Esophagus squamous epithelium (tissue), 5 donors: Measurements from ENCODE around the gene C1orf232. TPM values are rescaled to one million over a fixed set of nuclear protein-coding genes. Genes with fewer than 3 reads are reported as not detected.

Source experiments
- DNase-seq: peaks from one replicate; lab custom pipeline; 2025; lab: John Stamatoyannopoulos, UW
- H3K27ac ChIP-seq, 4 donors: fragments of 200-600 bp; sonication (generic); one replicate each; pipeline ENCODE4 v1.5.1; 2016 to 2019; ENCODE audit warnings: mild to moderate bottlenecking in 1 of 4
- H3K27me3 ChIP-seq, 4 donors: fragments of 200-600 bp; sonication (generic); 1 replicate in 3 of 4; 2 replicates in 1 of 4; pipeline versions ENCODE4 v1.5.1 to v1.6.0; 2017 to 2021; ENCODE audit warnings: antibody characterized with exemption in 1 of 4
- H3K36me3 ChIP-seq, 3 donors: fragments of 200-600 bp; sonication (generic); one replicate each; pipeline ENCODE4 v1.5.1; 2016 to 2019
- H3K4me1 ChIP-seq, 3 donors: fragments of 200-600 bp; sonication (generic); one replicate each; pipeline ENCODE4 v1.5.1; 2017 to 2019
- H3K4me3 ChIP-seq, 4 donors: fragments of 200-600 bp; sonication (generic); 1 replicate in 3 of 4; 2 replicates in 1 of 4; pipeline ENCODE4 v1.5.1; 2016 to 2019; ENCODE audit warnings: mild to moderate bottlenecking in 2 of 4, moderate library complexity in 1 of 4
- H3K9me3 ChIP-seq, 3 donors: fragments of 200-600 bp; sonication (generic); one replicate each; pipeline ENCODE4 v1.5.1; 2016 to 2019
- POLR2A ChIP-seq, 4 donors: fragments of 450-650 bp; IDR thresholded peaks; one replicate each; pipeline ENCODE4 v1.6.1; 2017; ENCODE audit warnings: antibody characterized with exemption in 4 of 4, mild to moderate bottlenecking in 4 of 4, moderate library complexity in 3 of 4
- WGBS, 2 donors: methylation state at CpG; one replicate each; pipeline ENCODE4 v1.1.5; 2018; 5-methylcytosine and 5-hydroxymethylcytosine counted together
- intact Hi-C: fragments of 100-400 bp; cut with DNase I; formaldehyde crosslinking; loops from one replicate; pipeline ENCODE4 v1.15.0; 2022
- total RNA-seq, 4 donors: library from RNA; depleted of rRNA; stranded (reverse); fragments of >200 nt; gene quantifications; one replicate each; pipeline ENCODE4 v1.1.0, GENCODE V29; 2016
- TF ChIP-seq, protein P1 (sequence below), 6 experiments: fragments of 450-650 bp in 4 of 6; fragments of 200-600 bp in 2 of 6; sonication (generic) in 2 of 6; IDR thresholded peaks; one replicate each; pipeline ENCODE4 v1.5.1; 2016 to 2019; ENCODE audit warnings: antibody characterized with exemption in 6 of 6, mild to moderate bottlenecking in 4 of 6, moderate library complexity in 4 of 6
- donor health status: DM: yes; HTN: yes; CAD: no.

Gene C1orf232
- total RNA-seq, 4 donors from 2014 or later, result not detected

DNA sequence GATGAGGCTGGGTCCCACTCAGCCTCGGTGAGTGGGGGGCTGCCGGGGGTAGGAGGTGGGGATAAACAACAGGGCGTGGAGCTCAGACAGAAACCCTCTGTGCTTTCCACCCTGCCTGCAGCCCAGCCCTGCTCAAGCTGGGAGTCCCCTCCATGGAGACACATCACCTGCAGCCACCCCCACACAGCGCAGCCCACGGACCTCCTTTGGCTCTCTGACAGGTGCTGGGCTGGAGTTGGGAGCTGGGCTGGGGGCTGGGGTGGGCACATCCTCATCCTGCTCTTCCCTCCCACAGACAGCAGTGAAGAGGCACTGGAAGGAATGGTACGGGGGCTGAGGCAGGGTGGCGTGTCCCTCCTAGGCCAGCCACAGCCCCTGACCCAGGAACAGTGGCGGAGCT lies 19.7 kb upstream of the C1orf232 start:
- H3K27ac ChIP-seq, result no peak overlapping the region
- 100% methylated on average over 1 to 2 of the region's 8 CpGs for WGBS, 2 donors
- no peaks in the 10 kb centered on the region for H3K9me3 ChIP-seq
- no peaks in the 10 kb centered on the region for H3K4me1 ChIP-seq
- intact Hi-C loops, result no loop called here
- H3K36me3 ChIP-seq, result peaks cover 0 to 65% (median 0%) of the 10 kb centered on the region in 3 donors
- no peak for TF ChIP-seq POLR2A (IDR thresholded peaks at IDR 0.05)
- TF ChIP-seq, protein P1, sequence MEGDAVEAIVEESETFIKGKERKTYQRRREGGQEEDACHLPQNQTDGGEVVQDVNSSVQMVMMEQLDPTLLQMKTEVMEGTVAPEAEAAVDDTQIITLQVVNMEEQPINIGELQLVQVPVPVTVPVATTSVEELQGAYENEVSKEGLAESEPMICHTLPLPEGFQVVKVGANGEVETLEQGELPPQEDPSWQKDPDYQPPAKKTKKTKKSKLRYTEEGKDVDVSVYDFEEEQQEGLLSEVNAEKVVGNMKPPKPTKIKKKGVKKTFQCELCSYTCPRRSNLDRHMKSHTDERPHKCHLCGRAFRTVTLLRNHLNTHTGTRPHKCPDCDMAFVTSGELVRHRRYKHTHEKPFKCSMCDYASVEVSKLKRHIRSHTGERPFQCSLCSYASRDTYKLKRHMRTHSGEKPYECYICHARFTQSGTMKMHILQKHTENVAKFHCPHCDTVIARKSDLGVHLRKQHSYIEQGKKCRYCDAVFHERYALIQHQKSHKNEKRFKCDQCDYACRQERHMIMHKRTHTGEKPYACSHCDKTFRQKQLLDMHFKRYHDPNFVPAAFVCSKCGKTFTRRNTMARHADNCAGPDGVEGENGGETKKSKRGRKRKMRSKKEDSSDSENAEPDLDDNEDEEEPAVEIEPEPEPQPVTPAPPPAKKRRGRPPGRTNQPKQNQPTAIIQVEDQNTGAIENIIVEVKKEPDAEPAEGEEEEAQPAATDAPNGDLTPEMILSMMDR (IDR thresholded peaks at IDR 0.05), result no peak
- H3K27me3 ChIP-seq, result no peaks in the 10 kb centered on the region
- no peak overlapping the region for H3K4me3 ChIP-seq
- DNase-seq, result no peak

DNA sequence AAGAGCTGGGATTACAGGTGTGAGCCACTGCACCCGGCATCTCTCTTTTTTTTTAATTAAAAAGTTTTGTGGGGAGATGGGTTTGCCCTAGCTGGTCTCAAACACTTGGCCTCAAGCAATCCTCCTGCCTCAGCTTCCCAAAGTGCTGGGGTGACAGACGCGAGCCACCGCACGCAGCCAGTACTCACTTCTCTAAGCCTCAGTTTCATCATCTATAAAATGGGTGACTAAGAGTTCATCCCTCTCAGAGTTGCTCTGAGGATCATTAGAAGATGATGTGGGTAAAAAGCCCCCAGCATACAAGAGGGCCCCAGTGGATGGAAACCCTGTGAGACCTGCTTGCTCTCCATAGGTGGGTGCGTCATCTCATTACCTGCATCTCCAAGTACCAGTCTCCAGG lies 19.1 kb upstream of the C1orf232 start:
- no peak overlapping the region for H3K27ac ChIP-seq
- intact Hi-C loops, result no loop called here
- no peaks in the 10 kb centered on the region for H3K9me3 ChIP-seq
- WGBS, 2 donors, result 93 to 100% methylated on average over 3 to 6 of the region's 6 CpGs
- no peak for DNase-seq
- no peaks in the 10 kb centered on the region for H3K4me1 ChIP-seq
- H3K36me3 ChIP-seq, result peaks cover 0 to 70% (median 3%) of the 10 kb centered on the region in 3 donors
- H3K4me3 ChIP-seq, result no peak overlapping the region
- H3K27me3 ChIP-seq, result no peaks in the 10 kb centered on the region
- TF ChIP-seq, protein P1 (IDR thresholded peaks at IDR 0.05), result no peak
- TF ChIP-seq POLR2A (IDR thresholded peaks at IDR 0.05), result no peak

DNA sequence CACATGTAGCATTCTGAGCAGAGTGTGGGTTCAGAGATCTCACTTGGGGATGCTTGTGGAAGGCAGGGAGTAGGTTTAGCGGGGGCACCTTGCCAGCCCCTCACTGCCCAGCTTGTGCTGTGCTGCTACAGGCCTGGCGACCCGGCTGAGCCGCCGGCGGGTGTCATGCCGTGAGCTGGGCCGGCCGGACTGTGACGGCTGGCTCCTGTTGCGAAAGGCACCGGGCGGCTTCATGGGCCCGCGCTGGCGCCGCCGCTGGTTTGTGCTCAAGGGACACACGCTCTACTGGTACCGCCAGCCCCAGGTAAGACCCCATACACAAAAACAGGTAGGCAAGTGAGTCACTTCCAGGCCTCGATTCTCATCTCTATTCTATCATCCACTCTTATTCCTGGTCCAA lies 16.1 kb upstream of the C1orf232 start:
- intact Hi-C loops, result no loop called here

DNA sequence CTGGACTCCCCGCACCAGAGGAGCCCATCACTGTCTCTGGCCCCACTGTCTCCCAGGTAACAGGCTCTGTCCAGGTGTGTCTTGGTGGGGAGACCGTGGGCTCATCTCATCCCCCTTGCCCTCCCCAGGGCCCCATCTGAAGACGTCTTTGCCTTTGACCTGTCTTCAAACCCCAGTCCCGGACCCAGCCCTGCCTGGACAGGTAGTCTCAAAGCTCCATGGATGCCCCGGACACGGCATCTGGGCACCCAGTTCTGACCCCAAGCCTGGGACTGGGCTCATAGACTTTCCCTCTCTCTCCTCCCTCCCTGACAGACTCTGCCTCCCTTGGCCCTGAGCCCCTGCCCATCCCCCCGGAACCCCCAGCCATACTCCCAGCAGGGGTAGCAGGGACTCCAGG lies 15.3 kb upstream of the C1orf232 start:
- no peaks in the 10 kb centered on the region for H3K9me3 ChIP-seq
- H3K27me3 ChIP-seq, result no peaks in the 10 kb centered on the region
- intact Hi-C loops, result no loop called here
- H3K27ac ChIP-seq, result no peak overlapping the region
- 80 to 100% methylated on average over 1 to 2 of the region's 7 CpGs for WGBS, 2 donors
- no peak overlapping the region for H3K4me3 ChIP-seq
- no peak for DNase-seq
- H3K4me1 ChIP-seq, result peaks cover 0 to 27% (median 12%) of the 10 kb centered on the region in 3 donors
- no peak for TF ChIP-seq POLR2A (IDR thresholded peaks at IDR 0.05)
- TF ChIP-seq, protein P1 (IDR thresholded peaks at IDR 0.05), result no peak
- H3K36me3 ChIP-seq, result peaks cover 0 to 83% (median 3%) of the 10 kb centered on the region in 3 donors

More for the DNA sequence above, 16.1 kb upstream of the C1orf232 start:
- Histone ChIP-seq H3K36me3 (peaks cover 0 to 91% (median 3%) of the 10 kb centered on the region in 3 donors), H3K27ac (no peak overlapping the region), H3K4me1 (peaks cover 0 to 26% (median 12%) of the 10 kb centered on the region in 3 donors), H3K27me3 (no peaks in the 10 kb centered on the region), H3K4me3 (no peak overlapping the region), H3K9me3 (no peaks in the 10 kb centered on the region)
- 87 to 100% methylated on average over 3 to 4 of the region's 21 CpGs for WGBS, 2 donors
- TF ChIP-seq, protein P1 (IDR thresholded peaks at IDR 0.05), result no peak
- TF ChIP-seq POLR2A (IDR thresholded peaks at IDR 0.05), result no peak
- DNase-seq, result no peak

DNA sequence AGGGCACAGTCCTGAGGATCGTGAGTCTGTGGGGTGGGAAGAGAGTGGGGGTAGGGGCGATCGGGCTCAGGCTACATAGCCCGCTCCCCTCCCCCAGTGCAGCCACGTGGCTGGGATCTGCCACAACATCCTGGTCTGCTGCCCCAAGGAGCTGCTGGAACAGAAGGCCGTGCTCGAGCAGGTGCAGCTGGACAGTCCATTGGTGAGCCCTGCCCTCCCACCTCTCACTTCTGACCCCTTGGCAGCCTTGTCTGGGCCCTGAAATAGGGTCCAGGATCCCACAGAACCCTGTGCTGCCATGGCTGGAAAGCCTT lies 13.6 kb upstream of the C1orf232 start:
- Histone ChIP-seq H3K9me3 (no peaks in the 10 kb centered on the region), H3K27me3 (no peaks in the 10 kb centered on the region), H3K4me1 (peaks cover 4 to 40% (median 12%) of the 10 kb centered on the region in 3 donors), H3K27ac (peak overlapping the region in 2 of 4 donors; percentile 46 to 74), H3K4me3 (no peak overlapping the region), H3K36me3 (peaks cover 0 to 65% (median 3%) of the 10 kb centered on the region in 3 donors)
- TF ChIP-seq, protein P1 (IDR thresholded peaks at IDR 0.05), result no peak
- TF ChIP-seq POLR2A (IDR thresholded peaks at IDR 0.05), result no peak
- DNase-seq, result no peak
- intact Hi-C loops, result no loop called here
- 100% methylated on average over 2 of the region's 7 CpGs; no CpG with 5 or more reads in 1 of the 2 donors for WGBS, 2 donors
